Lung (tissue), 12 donors: ENCODE measurements around the gene PLEKHA1. TPM values are rescaled to one million over a fixed set of nuclear protein-coding genes. Genes with fewer than 3 reads are reported as not detected.
A peak's percentile ranks its signal among the peaks of the same experiment; 100 is the strongest.

Source experiments
- ATAC-seq: fragments of 200-7000 bp; cut with Tn5 transposase; one replicate; pipeline ENCODE4 v1.9.1; 2020; ENCODE audit warnings: moderate number of reproducible peaks; ENCODE audit not compliant: insufficient read depth, low FRiP score
- DNase-seq, 3 donors: peaks; one replicate each; pipeline ENCODE4 v3.0.0-alpha.2; 2013 to 2017
- H3K27ac ChIP-seq, 2 donors: one replicate each; pipeline ENCODE4 v1.5.1; 2013; ENCODE audit warnings: mild to moderate bottlenecking in 2 of 2, moderate library complexity in 2 of 2, control low read depth in 1 of 2, inconsistent platforms in 1 of 2, low read depth in 1 of 2, low read length in 1 of 2
- H3K27me3 ChIP-seq, 3 donors: one replicate each; pipeline ENCODE4 v1.5.1; 2013; ENCODE audit warnings: low read length in 2 of 3; ENCODE audit not compliant: control insufficient read depth in 3 of 3, insufficient read depth in 3 of 3
- H3K36me3 ChIP-seq, 4 donors: one replicate each; pipeline ENCODE4 v1.5.1; 2013; ENCODE audit warnings: low read length in 4 of 4, mild to moderate bottlenecking in 1 of 4, moderate library complexity in 1 of 4; ENCODE audit not compliant: control insufficient read depth in 4 of 4, insufficient read depth in 4 of 4
- H3K4me1 ChIP-seq, 5 donors: one replicate each; pipeline ENCODE4 v1.5.1; 2013; ENCODE audit warnings: low read length in 5 of 5, mild to moderate bottlenecking in 2 of 5, moderate library complexity in 1 of 5; ENCODE audit not compliant: control insufficient read depth in 5 of 5, insufficient read depth in 5 of 5
- H3K4me3 ChIP-seq: one replicate; pipeline ENCODE4 v1.5.1; 2013; ENCODE audit warnings: mild to moderate bottlenecking, control low read depth, moderate library complexity
- H3K9ac ChIP-seq, 2 donors: one replicate each; pipeline ENCODE4 v1.5.1; 2013; ENCODE audit warnings: low read length in 2 of 2, control low read depth in 1 of 2; ENCODE audit not compliant: insufficient read depth in 1 of 2
- H3K9me3 ChIP-seq, 4 donors: one replicate each; pipeline ENCODE4 v1.5.1; 2013; ENCODE audit warnings: low read length in 3 of 4, mild to moderate bottlenecking in 1 of 4, moderate library complexity in 1 of 4; ENCODE audit not compliant: control insufficient read depth in 4 of 4, insufficient read depth in 3 of 4
- CTCF ChIP-seq: IDR thresholded peaks from 2 replicates; pipeline ENCODE4 v1.5.1; 2012; ENCODE audit warnings: mild to moderate bottlenecking; ENCODE audit errors: control extremely low read depth, extremely low read depth
- WGBS, 2 donors: extraction: QIAGEN DNeasy Blood & Tissue Kit; methylation state at CpG; one replicate each; pipeline ENCODE4 v1.1.7; 2013; 5-methylcytosine and 5-hydroxymethylcytosine counted together
- polyA plus RNA-seq, 2 donors: library from polyadenylated mRNA; stranded (reverse); fragments of 200-250 nt; gene quantifications; one replicate each; pipeline ENCODE4 v1.2.1, GENCODE V29; 2013
- total RNA-seq, 2 donors: library from RNA; depleted of rRNA in 1 of 2; stranded (reverse); fragments of >200 nt in 1 of 2; gene quantifications; one replicate each; pipeline ENCODE4 v1.2.1, GENCODE V29; 2014 to 2021
- donor health status: control.
- donor health status: control.
- donor health status: Bipolar disorder and iron deficiency.
- donor health status: healthy.
- donor health status: DM: yes; HTN: yes; CAD: no.

The PLEKHA1 gene
- total and polyA plus RNA-seq, 4 donors = 18.9 to 73.2 (median 28.2) TPM

DNA sequence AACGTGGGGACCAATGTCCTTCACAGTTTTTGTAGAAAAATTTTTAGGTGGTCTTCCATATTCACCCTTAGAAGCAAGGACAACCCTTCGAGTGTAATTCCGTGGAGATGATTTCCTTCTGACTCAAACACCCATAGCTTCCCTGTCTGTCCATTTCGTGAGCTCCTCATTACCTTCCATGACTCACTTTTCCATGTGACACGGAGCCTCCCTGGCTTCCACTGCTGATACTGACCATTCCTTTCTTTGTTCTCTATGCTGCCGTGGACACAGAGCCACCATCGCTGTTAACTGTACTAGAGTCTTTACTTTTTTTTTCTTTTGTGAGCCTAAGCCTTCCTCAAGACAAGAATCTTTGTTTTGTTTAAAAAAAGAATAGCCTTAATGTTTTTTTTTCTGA, 67.5 kb downstream of the PLEKHA1 start:
- Histone ChIP-seq H3K27ac (no peak overlapping the region), H3K4me1 (peaks cover 0 to 2% (median 0%) of the 10 kb centered on the region in 5 donors), H3K36me3 (peaks cover 0 to 5% (median 0%) of the 10 kb centered on the region in 4 donors), H3K9me3 (peaks cover 0 to under 1% (median 0%) of the 10 kb centered on the region in 4 donors), H3K27me3 (no peaks in the 10 kb centered on the region), H3K4me3 (no peak overlapping the region), H3K9ac (no peak overlapping the region)
- WGBS, 2 donors = 85 to 87% methylated on average over 7 of the region's 7 CpGs
- DNase-seq (no peak), ATAC-seq (no peak)
- no peak for TF ChIP-seq CTCF

GRCh38 chr10:122445469-122445868, 71.0 kb downstream of the PLEKHA1 start:
- DNase-seq (no peak), ATAC-seq (no peak)
- no peak overlapping the region for H3K9ac ChIP-seq
- H3K9me3 ChIP-seq = peaks cover 0 to 2% (median 0%) of the 10 kb centered on the region in 4 donors
- H3K4me1 ChIP-seq = peaks cover 0 to under 1% (median 0%) of the 10 kb centered on the region in 5 donors
- H3K27ac ChIP-seq = no peak overlapping the region
- no peak overlapping the region for H3K4me3 ChIP-seq
- 80 to 86% methylated on average over 1 of the region's 1 CpG for WGBS, 2 donors
- no peak for TF ChIP-seq CTCF
- H3K36me3 ChIP-seq = no peaks in the 10 kb centered on the region
- no peaks in the 10 kb centered on the region for H3K27me3 ChIP-seq

DNA sequence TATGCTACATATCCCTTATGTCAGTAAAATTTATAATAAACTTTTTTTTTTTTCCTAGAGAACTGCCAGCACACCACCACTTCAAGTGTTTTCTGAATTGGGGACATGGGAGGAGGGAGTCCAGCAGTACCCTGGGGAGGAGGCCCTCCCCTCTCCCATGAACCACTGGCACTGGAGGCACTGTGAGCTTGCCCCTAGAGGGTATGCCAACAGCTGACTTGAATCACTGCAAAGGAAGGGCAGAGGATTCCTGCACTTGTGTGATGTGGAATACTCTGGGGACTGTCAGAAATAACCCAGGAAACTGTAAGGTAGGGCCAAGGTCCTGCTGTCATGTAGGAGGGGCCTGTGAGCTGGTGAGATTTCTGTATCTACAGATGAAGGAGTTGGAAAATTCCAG, 71.4 kb downstream of the PLEKHA1 start:
- Histone ChIP-seq H3K4me1 (peaks cover 0 to 3% (median 0%) of the 10 kb centered on the region in 5 donors), H3K27me3 (no peaks in the 10 kb centered on the region), H3K27ac (no peak overlapping the region), H3K4me3 (no peak overlapping the region), H3K9ac (no peak overlapping the region), H3K36me3 (no peaks in the 10 kb centered on the region), H3K9me3 (peaks cover 0 to 2% (median 0%) of the 10 kb centered on the region in 4 donors)
- DNase-seq (no peak), ATAC-seq (no peak)
- no peak for TF ChIP-seq CTCF

- Histone ChIP-seq H3K27ac (no peak overlapping the region), H3K36me3 (no peaks in the 10 kb centered on the region), H3K27me3 (no peaks in the 10 kb centered on the region), H3K4me1 (peaks cover 0 to 3% (median 0%) of the 10 kb centered on the region in 5 donors), H3K9me3 (peaks cover 0 to 2% (median 0%) of the 10 kb centered on the region in 4 donors), H3K9ac (no peak overlapping the region), H3K4me3 (no peak overlapping the region)
- TF ChIP-seq CTCF = no peak
- no peak for ATAC-seq
- 64 to 73% methylated on average over 2 of the region's 2 CpGs for WGBS, 2 donors
- peak in 2 of 3 donors; percentile 26 to 30 for DNase-seq
These were observed 72.3 kb downstream of the PLEKHA1 start for GRCh38 chr10:122446668-122447423.
